Stimulated activated CD8-positive, alpha-beta memory T cell treated with anti-CD3 and anti-CD28 coated beads, Interleukin-4, amount 100 ng/mL, for 1 hour (primary cell): ENCODE results near the gene PGC.

Experiments
- DNase-seq, 2 donors: peaks; one replicate each; pipeline ENCODE4 v3.0.0-alpha.2; 2020; ENCODE audit warnings: low read depth in 2 of 2, low spot score in 1 of 2

PGC gene

DNA sequence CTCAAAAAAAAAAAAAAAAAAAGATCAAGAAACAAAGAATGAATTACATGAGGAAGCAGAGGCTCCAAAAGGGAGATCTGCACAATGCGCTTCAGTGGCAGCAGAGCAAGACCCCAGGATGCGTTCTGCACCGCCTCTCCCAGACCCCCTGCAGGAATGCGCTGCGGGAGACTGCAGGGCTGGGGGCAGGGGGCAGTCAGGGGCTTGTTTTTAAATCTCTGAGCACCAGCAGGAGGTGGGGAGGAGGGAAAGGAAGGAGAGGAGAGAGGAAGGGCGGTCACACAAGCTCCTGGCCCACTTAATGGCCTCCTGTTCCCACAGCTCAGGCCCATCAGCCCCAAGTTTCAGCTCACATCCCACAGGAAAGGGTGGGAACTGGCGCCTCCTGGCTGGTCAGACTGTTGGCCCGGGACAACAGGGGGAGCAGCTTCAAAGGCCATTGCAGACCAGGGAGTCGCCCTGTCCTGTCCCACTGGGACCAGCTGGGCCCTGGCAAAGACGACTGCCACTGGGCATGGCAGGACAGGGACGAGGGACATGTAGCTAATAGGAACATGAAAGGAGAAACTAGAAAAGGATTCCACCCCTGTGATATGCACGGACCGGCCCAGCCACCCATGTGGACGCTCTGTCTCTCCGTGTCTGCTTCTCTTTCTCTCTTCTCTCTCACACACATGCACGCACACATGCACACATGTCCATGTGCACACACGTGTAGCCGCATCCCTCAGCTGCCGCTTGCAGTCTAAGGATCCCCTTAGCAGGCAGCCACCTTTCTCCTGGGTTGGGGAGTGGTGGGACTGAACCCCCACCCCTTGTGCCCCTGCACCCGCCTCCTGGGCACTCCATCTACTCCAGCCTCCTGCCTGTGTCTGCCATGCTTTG is 46.5 kb downstream of the PGC start:
- no peak for DNase-seq

DNA sequence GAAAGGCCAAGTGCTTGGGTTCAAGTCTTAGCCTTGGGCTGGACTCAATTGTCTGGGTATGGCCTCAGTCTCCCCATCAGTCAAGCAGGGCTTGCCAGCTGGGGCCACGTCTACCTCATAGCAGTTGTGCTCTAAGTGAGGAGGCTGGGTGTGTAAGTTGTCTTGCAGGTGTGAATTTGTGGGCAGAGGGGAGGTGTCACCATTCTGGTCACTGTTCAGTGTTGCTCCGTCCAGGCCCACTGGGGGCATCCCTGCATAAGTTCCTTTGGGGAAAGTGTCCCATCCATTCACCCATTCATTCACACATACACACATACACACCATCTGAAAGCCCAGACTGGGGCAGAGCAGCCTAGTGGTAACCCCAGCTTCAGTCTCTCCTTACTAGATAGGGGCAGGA is 48.1 kb downstream of the PGC start:
- no peak for DNase-seq

DNA sequence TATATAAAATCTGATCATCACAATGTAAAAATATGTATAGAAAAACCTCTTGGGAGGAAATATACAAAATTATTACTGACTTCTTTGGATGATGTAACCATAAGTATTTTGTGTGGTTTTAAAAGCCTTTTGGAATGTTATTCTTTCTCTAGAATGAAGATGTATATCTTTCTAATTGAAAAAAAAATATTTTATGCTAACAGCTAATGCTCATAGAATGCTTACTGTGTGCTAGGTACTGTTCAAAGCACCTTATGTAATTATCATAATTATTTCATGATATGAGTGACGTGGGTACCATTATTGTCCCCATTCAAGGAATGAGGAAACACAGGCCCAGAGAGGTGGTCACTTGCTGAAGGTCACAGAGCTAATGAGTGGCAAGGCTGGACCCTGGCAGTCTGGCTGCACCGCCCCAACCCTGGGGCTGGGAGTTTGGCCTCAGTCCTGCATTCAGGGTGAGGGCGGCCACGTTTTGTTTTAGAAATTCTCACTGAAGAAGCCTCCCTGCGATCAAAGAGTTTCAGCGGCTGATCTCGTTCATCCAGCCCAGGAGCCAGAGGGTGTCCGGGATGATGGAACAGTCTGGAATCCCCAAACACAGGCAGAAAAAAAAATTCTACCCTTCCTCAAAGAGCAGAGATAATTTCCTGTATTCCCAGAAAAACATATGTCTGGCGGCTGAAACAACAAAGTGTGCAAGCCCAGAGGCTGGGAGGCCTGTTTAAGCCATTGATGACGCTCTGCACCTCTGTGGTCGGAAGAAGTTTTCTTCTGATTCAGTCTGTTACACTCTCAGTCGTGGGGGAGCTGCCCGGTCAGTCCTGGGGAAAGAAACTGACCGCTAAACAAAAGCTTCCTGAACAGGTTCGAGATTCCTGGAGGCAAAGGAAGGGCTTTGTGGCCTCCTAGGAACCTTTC is 49.1 kb downstream of the PGC start:
- DNase-seq, result no peak

DNA sequence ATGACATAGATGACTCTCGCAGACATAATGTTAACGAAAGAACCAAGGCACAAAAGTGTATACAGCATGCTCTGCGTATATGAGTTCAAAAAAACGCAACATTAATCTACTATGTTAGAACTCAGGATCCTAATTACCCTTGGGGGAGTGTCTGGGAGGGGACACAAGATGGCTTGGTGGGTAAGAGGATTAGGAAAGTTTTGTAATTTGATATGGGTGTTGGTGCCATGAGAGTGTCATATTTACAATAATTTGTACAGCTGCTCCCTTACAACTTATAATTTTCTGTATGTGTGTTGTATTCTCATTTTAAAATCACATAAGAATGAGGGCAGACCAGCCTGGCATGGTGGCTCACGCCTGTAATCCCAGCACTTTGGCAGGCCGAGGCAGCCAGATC is 50.4 kb downstream of the PGC start:
- DNase-seq, result no peak

DNA sequence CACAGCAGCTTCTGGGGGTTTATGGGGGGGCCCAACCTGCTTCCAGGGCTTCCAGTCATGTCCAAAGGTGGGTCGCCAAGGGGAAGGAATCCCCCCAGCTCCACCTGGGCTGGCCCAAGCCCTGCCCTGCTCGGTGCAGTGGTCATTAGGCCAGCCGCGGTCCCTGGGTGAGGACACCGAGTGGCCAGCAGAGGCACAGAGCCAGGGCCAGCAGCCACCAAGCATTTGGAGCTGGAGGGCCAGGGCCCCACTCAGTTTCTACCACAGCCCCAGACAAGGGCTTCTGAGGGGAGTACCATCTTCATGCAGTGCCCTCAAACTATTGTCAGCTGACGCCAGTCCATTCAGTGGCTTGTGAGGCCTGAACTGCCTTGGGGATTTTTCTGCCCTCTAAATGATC is 51.4 kb downstream of the PGC start:
- DNase-seq, result no peak

DNA sequence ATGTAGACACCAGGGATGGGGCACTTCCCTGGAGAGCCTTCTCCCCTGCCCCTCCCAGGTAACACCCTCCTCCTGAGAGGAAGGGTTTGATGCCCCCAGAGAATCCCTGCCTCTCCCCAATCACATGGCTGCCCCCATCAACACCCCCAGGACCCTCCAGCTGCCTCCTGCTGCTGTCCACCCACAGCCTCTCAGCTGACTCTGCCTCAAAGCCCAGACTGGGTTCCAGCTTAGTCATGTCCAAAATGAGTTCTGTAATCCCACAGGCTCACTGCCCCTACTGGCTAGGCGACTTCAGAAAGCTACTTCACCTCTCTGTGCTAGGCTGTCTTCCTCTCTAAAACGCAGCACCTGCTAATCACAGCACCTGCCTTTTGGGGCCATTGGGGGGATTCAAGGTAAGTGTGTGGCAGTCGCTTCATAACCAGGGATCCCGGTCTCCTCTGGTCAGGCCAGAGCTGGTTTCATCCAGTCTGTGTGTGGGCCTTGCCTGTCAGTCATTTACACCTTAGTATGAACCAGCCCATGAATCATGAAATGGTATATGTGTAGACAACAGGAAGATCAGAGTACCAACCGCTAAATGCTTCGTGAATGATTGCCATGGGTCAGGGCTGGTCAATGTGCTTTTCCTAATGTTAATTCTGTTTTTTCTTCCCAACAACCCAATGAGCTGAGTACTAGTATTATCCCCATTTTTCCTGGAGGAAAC is 52.2 kb downstream of the PGC start:
- DNase-seq, result no peak

DNA sequence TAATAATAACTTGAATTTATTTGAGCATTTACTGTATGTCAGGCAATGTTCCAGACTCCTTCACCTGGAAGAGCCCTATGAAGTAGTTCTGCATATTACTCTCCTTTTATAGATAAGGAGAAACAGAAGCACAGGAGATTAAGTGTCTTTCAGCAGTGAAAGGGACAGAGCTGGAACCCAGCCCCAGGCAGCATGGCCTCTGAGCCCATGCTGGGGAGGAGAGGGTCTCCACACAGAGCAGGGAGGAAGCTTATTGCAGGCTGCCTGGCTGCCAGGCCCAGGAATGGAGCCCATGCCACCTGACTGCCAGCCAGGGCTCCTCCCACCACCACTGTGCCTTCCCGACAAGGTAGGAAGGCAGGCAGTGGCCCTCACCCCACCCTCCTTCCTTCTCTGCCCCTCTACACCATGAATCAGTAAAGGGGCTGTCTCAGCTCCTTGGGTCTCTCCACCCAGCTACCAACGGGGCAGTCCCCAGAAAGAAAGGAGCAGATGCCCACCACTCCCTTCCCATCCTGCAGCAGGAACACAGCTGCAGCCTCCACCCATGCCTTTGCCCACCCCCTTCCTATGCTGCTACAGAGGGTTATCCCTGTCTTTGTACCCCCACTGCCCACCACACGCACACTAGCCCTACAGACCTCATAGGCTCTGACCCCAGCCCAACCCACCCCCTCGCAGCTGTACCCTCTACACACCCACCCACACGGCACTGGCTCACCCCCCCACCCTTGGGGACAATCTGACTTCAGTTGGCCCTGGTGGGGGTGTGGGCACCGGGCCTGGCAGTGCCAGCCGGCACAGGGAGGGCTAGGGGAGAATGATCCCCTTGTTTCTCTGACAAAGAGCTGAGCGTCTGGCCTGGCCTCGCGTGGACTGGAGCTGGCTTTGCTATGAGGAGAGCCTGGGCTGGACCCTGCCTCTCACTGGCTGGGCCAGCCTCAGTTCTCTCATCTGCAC is 53.6 kb downstream of the PGC start:
- no peak for DNase-seq

DNA sequence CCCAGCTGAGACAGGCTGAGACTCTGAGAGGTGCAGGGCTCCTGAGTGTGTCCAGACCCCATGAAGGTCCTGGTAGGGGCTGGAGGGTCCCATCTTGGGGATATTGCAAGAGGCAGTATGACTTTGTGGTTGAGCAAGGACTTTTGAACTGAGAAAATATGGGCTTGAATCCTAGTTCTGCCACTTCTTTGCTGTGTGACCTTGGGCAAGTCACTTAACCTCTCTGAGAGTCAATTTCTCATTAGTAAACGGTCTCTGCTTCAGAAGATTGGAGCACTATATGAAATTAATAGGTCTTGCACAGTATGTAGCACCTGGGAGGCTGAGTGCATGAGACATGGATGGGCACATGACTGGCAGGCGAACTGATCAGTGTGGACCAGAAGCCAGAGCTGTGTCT is 54.5 kb downstream of the PGC start:
- no peak for DNase-seq

DNA sequence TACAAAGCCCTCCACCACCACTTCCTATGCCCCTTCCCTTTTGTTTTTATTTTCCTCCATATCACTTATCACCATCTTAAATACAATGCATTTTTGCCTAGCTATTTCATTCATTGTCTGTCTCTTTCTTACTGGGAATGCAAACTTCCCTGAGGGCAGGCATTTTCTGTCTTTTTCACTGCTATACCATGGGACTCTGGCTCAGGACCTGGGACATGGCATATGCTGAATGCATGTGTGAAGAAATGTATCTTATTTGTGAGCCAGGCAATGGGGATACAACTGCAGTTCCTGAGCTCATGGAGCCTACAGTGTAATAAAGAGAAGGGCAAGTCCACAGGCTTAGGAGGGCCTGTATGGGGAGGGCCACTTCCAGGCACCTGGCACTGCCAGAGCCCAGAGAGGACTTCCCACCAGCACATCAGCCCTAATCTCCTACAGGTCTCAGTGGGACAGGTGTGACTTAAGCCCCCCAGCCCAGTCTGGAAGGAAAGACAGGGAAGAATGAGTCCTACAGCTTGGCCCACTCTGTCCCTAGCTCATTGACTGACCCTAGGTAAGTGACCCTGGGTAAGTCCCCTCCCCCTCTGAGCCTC is 55.0 kb downstream of the PGC start:
- no peak for DNase-seq

DNA sequence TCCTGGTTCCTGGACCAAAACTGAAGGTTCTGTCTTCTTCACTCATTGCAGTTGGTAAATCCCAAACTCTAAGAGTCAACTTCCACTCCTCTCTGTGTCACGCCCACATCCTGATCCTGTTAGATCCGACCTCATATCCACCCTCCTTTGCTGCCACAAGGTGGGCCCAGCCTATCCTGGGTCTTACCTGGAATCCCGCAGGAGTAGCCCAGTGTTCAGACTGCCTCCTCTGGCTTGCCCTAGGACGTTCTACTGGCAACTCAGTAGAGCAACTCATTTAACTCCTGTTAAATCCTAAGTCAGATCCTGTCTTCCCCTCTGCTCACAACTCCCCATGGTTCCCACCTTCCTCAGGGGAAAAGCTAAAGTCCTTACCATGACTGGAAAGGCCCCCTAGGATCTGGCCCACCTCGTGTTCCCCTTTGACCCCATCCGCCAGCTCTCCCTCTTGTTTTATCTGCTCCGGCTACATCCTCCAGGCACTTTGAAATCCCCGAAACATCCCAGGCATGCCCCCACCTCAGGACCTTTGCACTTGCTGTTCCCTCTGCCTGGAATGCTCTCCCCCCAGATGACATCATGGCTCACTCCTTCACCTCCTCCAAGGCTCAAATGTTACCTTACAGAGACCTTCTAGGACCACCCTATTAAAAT is 55.6 kb downstream of the PGC start:
- no peak for DNase-seq

DNA sequence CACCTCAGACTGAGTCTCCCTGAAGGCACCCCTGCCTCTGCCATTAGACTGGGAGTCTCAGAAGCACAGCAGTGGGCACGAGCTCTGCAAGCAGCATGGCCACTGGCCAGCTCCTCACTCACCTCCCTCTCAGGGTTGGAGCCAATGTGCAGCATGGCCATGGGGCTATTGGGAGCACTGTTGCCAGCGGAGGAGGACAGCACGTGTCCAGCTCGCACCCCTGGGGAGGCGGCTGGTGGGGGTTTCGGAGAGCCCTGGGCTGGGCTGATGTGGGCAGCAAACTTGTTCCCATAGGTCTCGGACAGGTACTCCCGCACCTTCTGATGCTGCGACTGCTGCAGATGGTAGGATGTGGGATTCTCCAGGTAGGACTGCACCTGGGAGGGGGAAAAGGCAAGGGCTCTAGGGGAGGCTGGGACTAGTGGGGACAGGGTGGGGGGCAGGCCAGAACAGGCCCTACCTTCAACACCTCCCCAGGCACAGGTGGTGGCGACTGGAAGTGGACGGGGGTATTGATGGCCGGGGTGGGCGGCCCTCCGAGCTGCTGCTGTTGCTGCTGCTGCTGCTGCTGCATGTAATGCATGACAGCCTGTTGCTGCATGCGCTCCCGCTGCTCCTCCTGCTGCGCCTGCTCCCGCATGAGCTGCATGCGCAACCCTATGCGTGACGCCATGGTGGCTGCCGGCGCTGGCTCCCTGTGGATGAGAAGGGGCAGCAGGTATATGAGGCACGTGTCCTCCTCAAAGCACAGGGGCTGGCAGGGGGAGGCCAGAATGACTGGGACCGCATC is 56.5 kb downstream of the PGC start:
- DNase-seq, result no peak

DNA sequence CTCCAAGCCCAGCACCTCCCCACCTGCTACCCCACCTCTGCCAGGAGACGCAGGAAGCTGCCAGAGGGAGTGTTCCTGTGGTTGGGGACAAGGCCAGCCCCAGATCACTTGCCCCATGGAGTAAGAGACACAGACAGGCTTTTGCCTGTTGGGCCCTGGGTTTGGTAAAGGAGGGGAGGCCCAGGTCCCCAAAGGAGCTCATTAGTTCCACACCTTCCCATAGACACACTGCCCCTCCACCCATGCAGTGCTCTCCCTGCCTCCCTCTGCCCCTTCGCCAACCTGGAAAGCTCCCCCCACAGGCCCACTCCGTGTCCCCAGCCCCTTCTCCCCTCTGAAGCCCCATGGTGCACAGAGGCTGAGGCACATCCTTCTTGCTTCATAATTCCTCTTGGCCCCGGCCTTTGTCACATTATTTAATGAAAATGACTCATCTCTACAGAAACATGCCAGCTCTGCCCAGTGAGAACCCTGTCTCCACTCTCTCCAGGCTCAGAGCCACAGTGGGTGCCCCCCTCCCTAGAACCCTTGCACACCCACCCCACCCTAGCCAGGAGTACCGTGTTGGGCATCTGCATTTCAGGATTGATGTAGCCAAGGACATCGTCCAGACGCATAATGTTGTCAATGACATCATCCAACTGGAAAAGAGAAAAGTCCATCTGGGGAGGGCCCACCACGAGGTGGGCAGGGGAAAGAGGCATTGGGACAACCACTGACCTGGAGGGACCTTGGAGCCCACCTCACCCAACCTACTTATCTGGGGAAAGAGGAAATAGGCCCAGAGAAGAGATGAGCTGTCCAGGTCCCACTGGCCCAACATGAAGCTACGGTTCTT is 57.8 kb downstream of the PGC start:
- DNase-seq, result no peak

DNA sequence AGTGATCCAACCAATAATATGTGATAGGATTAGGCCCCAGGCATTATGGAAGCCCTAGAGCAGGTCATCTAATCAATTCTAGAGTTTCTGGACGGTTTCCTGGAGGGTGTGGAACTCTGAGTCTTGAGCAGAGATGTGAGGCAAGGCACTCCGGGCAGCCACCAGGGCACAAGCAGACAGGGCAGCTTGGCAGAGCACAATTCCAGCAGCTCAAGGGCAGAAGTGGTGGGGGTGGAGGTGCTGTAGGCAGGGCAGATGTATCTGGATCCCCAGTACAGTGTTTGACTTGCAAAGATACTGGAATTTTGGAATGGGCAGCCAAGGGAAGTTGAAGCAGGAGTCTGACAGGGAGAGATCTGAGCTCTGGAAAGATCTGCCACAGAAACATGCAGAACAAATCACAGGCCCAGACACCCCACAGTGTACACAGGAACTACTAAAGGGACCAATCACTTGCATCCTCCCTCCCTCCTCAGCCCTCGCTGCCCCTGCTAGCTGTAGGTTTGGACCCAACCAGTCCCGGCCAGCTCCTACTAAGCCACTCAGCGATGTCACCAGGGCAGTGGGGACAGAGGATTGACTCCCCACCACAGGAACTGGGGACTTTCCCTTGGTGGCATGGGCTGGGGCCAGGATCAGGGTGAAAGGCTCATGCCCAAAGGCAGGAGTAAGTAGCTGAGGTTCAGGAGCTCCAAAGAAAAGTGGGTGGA is 58.8 kb downstream of the PGC start:
- no peak for DNase-seq

DNA sequence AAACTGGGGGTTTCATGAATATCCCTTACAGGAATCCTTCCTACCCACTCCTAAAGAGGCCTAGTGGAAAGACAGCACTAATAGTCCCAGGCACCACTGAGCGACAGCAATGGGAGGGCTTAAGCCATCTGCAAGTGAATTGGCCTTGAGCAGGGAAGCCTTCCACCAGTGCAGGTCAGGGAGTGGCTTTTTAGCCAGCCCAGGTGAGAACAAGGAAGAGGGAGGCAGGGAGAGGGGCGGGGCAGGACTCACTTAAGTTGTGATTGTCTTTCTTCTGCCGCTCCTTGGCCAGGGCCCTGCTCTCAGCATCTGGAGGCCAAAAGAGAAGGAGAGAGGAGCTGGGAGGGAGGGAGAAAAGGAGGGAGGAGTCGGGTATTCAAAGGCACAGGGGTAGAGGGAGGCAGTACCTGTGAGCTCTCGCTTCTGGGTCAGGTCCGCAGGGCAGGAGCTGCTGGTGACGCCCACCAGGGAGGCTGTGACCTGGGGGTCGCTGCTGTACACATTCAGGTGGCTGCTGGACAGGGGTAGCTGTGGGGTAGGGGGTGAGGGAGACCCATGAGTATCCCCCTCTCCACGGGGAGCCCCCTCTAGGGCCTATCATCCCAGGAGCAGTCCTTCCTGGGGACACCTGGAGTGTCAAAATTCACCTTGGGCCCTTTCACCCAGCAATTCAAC is 59.6 kb downstream of the PGC start:
- no peak for DNase-seq
